Endothelial cell (in vitro differentiated cells): ENCODE measurements around the gene MAP2K3. TPM values are rescaled to one million over a fixed set of nuclear protein-coding genes. Genes with fewer than 3 reads are reported as not detected.
"Not testable (repeated sequence)": the region's sequence is repeated elsewhere in the genome, so short reads cannot be mapped to it uniquely, and the experiment has no call there.

Experiments used
- DNase-seq: peaks from one replicate; pipeline ENCODE4 v3.0.0; 2021; ENCODE audit warnings: low spot score
- H3K27ac Mint-ChIP-seq: one replicate; pipeline ENCODE4 v1.8.0; 2021; ENCODE audit warnings: mixed read lengths, inconsistent platforms; ENCODE audit not compliant: unreplicated experiment
- H3K27me3 Mint-ChIP-seq: one replicate; pipeline ENCODE4 v1.8.0; 2021; ENCODE audit warnings: mild to moderate bottlenecking, moderate library complexity, mixed read lengths, inconsistent platforms; ENCODE audit not compliant: unreplicated experiment
- H3K36me3 Mint-ChIP-seq: one replicate; pipeline ENCODE4 v1.8.0; 2021; ENCODE audit warnings: mild to moderate bottlenecking, low read depth, mixed read lengths, inconsistent platforms; ENCODE audit not compliant: unreplicated experiment
- H3K4me1 Mint-ChIP-seq: one replicate; pipeline ENCODE4 v1.8.0; 2021; ENCODE audit warnings: mild to moderate bottlenecking, mixed read lengths, inconsistent platforms; ENCODE audit not compliant: unreplicated experiment
- H3K4me3 Mint-ChIP-seq: one replicate; pipeline ENCODE4 v1.8.0; 2021; ENCODE audit warnings: mild to moderate bottlenecking, mixed read lengths, inconsistent platforms; ENCODE audit not compliant: unreplicated experiment
- H3K9me3 Mint-ChIP-seq: one replicate; pipeline ENCODE4 v1.8.0; 2021; ENCODE audit warnings: mixed read lengths, inconsistent platforms; ENCODE audit not compliant: unreplicated experiment
- CTCF ChIP-seq: fragments of 200-600 bp; sonication (generic); IDR thresholded peaks from one replicate; pipeline ENCODE4 v1.5.0; 2021; ENCODE audit warnings: antibody characterized with exemption; ENCODE audit not compliant: unreplicated experiment
- total RNA-seq: library from RNA; stranded (reverse); fragmentation: NEBNext Ultra II Directional; extraction: Animal tissue kit (Norgen Biotek cat#: 25700); gene quantifications from one replicate; pipeline ENCODE4 v1.2.1, GENCODE V29; 2021; ENCODE audit not compliant: unreplicated experiment

MAP2K3 gene
- total RNA-seq, 1 donor from 2014 or later: 65.8 TPM

DNA sequence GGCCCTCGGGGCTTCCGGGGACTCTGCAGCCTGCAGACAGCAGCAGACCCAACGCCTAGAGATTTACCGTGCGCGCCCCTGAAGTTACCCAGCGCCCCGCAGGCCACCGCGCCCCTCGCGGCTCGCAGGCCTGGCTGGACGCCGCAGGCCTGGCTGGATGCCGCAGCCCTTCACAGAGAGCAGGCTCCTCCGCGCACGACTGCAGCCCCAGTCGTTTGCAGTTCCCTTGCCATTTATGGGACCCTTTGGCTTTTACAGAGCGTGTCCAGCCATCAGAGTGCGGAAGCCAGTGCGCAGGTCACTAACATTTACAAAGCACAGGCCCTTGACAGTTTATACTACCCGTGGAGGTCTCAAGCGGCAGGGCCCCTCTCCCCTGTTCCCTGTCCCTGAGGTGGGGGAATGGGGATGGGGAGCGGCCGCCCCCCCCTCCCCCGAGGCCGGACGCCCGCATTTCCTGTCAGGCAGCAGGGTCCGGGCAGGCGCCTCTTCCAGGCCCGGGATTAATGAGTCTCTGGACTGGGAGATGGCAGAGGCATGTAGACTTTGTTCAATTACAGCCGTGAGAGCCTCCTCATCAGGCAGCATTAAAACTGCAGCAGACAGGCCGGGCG is 32.5 kb downstream of the MAP2K3 start:
- H3K27ac Mint-ChIP-seq, H3K27me3 Mint-ChIP-seq, H3K4me3 Mint-ChIP-seq, H3K9me3 Mint-ChIP-seq, H3K4me1 Mint-ChIP-seq, H3K36me3 Mint-ChIP-seq: not testable (repeated sequence)
- peak; percentile 41 for DNase-seq
- peak; percentile 17 for TF ChIP-seq CTCF

DNA sequence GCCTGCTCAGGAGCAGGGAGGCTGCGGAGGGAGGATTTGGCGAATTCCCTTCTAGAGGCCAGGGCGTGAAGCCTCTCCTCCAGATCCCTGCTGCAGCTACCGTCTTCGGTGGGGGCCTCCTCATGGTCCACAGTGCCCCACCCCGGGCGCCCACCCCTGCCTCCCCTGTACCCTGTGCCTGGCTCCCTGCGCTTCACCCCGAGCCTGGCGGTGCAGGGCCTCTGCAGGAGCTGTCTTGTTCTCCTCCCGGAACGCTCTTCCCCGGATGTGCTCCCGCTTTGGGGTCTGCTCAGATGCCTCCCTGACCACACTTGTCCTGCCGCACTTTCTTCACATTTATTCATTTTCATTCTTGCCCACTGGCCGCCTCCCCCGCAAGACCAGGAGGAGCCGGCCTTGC is 33.3 kb downstream of the MAP2K3 start:
- H3K4me1 Mint-ChIP-seq, H3K9me3 Mint-ChIP-seq, H3K27me3 Mint-ChIP-seq, DNase-seq, H3K27ac Mint-ChIP-seq, H3K36me3 Mint-ChIP-seq: not testable (repeated sequence)
- H3K4me3 Mint-ChIP-seq: peak overlapping the region; percentile 12

- no peak for TF ChIP-seq CTCF
- no peak for DNase-seq
- no peak overlapping the region for H3K27ac Mint-ChIP-seq
- peaks cover 7% of the 10 kb centered on the region for H3K4me1 Mint-ChIP-seq
- no peaks in the 10 kb centered on the region for H3K36me3 Mint-ChIP-seq
- H3K9me3 Mint-ChIP-seq: no peaks in the 10 kb centered on the region
- H3K27me3 Mint-ChIP-seq: peaks cover 10% of the 10 kb centered on the region
- H3K4me3 Mint-ChIP-seq: no peak overlapping the region
These were observed 33.9 kb downstream of the MAP2K3 start for GRCh38 chr17:21318439-21318838.

DNA sequence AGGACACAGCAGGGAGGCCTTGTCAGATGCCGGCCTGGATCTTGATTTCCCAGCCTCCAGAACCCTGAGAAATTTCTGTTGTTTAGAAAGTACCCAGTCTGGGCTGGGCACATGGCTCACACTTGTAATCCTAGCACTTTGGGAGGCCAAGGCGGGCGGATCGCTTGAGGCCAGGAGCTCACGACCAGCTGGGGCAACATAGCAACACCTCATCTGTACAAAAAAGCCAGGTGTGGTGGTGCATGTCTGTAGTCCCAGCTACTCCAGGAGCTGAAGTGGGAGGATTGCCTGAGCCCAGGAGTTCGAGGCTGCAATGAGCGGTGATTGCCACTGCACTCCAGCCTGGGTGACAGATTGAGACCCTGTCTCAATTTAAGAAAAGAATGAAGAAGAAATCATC is 34.3 kb downstream of the MAP2K3 start:
- not testable (repeated sequence) for H3K4me3 Mint-ChIP-seq, H3K9me3 Mint-ChIP-seq, H3K27me3 Mint-ChIP-seq, H3K36me3 Mint-ChIP-seq, H3K4me1 Mint-ChIP-seq, H3K27ac Mint-ChIP-seq, DNase-seq

DNA sequence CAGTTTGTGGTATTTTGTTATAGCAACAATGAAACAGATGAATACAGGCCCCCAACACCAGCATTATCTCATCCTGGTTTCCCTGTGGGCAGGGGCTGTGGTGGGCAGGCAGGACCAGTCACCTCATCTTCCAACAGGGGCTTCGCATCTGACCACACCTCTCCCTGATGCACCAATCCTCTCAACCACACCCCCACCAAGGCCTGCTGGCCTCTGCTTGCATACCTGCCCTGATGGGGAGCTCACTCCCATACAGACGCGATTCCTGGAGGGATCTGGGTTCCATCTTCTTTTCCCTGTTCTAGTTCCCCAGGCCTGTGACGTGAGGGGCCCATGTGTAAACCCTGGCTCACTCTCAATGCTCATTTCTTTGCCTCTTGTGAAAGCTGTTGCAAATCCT is 34.7 kb downstream of the MAP2K3 start:
- not testable (repeated sequence) for H3K4me1 Mint-ChIP-seq, H3K36me3 Mint-ChIP-seq, H3K9me3 Mint-ChIP-seq, DNase-seq, H3K4me3 Mint-ChIP-seq, H3K27ac Mint-ChIP-seq, H3K27me3 Mint-ChIP-seq

DNA sequence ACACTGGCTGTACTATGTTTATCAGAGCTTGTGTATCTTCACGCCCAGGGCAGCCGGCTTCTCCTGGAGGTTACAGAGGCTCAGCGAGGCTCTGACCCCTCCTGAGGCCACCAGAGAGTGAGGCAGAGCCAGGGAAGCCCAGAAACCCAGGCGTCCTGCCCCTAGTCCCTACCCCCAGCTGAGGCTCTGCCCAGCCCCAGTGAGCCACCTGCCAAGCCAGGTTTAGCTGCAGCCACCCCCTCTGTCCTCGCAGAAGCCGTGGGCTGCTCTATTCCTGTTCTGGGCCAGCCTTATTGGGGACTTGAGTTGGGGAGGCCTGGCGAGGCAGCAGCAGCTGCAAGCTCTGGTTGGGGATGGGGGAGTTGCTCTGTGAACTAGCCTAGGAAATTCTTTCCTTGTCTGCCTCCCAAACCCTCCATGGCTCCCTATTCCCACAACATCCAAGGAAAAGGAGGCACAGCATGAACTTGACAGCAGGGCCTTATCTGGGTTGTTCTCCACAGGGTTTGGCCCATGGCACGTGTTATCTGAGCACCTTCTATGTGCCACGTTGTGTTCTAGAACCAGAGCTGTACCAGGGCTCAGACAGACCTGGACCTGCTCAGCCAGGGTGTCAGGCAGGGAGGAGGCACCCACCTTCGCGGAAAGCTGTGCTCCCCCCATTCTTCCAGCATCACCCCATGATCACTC is 35.3 kb downstream of the MAP2K3 start:
- not testable (repeated sequence) for DNase-seq, H3K9me3 Mint-ChIP-seq, H3K4me3 Mint-ChIP-seq, H3K27ac Mint-ChIP-seq, H3K27me3 Mint-ChIP-seq, H3K36me3 Mint-ChIP-seq, H3K4me1 Mint-ChIP-seq

DNA sequence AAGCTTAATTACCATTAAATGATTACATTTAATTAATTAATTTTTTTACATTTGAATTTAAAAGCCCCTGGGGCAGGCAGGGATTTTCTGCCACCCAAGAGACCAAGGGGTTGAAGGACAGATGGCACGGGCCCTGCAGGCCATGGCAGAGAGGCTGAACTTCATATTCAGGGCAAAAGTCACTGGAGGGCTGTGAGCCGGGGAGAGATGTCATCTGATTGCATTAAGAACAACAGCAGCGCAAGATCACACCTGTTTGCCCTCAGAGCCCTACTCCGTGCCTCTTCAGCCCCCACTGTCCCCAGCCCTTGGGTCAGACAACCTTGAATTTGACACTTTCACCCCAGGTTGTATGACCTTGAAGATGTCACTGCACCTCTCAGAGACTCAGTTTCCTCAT is 35.9 kb downstream of the MAP2K3 start:
- not testable (repeated sequence) for H3K36me3 Mint-ChIP-seq, DNase-seq, H3K27ac Mint-ChIP-seq, H3K4me1 Mint-ChIP-seq, H3K9me3 Mint-ChIP-seq, H3K27me3 Mint-ChIP-seq, H3K4me3 Mint-ChIP-seq

DNA sequence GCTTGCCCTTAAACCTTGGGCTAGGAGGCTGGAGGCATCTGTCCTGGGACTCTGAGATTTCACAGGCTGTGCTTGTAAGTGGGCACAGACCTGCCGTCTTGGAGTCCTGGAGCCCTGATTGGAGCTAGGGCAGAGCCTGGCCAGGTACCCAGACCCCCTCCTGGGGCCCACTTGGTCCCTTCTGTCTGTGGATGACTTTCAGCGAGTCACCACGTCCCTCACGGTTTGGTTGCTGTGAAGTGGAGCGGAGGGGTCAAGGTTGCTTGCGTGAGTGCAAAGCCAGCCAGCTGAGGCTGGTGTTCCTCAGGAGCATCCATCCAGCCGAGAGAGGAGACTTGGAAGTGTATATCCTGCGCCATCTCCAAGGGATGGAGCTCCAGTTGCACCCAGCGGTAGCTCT is 36.5 kb downstream of the MAP2K3 start:
- not testable (repeated sequence) for H3K9me3 Mint-ChIP-seq, H3K4me1 Mint-ChIP-seq, H3K36me3 Mint-ChIP-seq, DNase-seq, H3K27ac Mint-ChIP-seq, H3K4me3 Mint-ChIP-seq, H3K27me3 Mint-ChIP-seq

DNA sequence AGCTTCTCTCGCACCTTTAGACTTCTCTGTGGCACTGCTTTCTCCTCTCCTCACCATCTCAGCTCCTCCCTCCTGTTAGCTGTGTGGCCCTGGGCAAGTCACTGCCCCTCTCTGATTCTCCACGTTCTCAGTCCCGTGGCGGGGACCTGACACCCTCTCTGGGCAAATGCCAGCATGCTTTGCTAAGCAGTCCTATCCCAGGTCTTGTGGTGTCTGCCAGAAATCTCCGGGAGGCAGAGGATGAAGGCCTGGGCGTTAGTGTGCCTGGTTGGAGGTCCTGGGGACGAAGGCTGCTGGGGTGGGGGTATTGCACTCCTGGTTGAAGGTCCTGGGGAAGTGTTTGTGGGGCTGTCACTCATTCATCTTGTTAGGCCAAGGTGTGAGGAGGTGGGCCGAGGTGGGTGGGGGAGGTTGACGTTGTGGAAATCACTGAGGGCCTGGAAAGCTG is 37.3 kb downstream of the MAP2K3 start:
- H3K27ac Mint-ChIP-seq, DNase-seq, H3K36me3 Mint-ChIP-seq, H3K4me3 Mint-ChIP-seq, H3K4me1 Mint-ChIP-seq, H3K9me3 Mint-ChIP-seq, H3K27me3 Mint-ChIP-seq: not testable (repeated sequence)

DNA sequence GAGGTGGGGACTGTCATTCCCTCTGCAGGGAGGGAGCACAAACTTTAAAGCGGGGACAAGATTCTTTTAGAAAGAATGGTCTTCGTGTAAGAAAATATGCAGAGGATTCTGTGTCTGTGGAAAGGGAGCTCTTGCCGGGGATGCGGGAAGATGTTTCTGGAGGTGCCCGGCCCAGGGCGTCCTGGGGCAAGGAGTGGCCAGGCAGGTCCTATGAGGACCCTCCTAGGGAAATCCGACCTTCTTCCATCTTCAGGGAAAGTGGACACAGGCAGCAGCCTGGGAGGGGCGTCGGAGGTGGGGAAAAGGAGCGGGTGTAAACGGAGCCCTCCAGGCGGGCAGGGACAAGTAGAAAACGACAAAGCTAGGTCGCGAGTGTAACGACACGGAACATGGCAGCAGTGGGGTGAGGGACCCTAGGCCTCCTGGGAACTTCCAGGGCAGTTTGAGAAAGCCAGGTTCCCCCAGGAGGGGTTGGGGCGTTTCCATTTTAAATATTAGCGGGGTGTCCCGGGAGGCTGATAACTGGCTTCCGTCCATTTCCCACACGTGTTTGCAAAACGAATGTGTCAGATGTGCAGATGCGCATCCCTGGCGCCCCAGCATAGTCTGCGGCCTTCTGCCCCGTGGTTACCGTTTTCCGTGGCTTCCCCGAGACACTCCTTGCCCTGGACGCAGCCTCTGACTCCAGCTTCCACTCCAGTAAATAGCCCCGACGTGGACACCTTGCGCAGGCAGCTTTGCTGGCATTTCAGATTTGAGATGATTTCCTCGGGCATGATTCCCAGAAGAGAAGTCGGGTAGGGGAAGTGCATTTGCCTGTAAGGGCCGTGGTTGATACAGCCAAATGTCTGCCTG is 39.0 kb downstream of the MAP2K3 start:
- not testable (repeated sequence) for H3K27ac Mint-ChIP-seq, H3K36me3 Mint-ChIP-seq, H3K27me3 Mint-ChIP-seq, DNase-seq, H3K4me1 Mint-ChIP-seq, H3K9me3 Mint-ChIP-seq
- peak overlapping the region; percentile 93 for H3K4me3 Mint-ChIP-seq
